GM19099 (cell line): ENCODE measurements around the gene TNFRSF1B.

ENCODE experiments used
- POLR2A ChIP-seq: IDR thresholded peaks from 3 replicates; pipeline ENCODE4 v1.6.1; 2011; ENCODE audit warnings: low read depth; ENCODE audit not compliant: insufficient read length; ENCODE audit errors: extremely low read depth

Gene TNFRSF1B

DNA sequence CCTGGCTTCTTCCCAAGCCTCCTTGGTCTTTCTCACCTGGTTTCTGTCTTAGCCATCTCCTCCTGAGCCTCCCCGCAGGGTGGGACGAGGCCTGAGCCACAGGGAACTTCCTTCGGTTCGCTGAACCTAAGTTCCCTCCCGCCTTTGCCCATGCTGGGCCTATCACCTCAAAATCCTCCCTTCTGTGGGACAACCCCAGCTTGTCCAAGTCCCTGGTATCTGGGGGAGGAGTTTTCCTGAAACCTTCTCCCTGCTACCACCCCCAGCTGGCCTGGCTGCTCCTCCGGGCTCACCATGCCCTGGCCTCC, 35.4 kb downstream of the TNFRSF1B start:
- no peak for TF ChIP-seq POLR2A

DNA sequence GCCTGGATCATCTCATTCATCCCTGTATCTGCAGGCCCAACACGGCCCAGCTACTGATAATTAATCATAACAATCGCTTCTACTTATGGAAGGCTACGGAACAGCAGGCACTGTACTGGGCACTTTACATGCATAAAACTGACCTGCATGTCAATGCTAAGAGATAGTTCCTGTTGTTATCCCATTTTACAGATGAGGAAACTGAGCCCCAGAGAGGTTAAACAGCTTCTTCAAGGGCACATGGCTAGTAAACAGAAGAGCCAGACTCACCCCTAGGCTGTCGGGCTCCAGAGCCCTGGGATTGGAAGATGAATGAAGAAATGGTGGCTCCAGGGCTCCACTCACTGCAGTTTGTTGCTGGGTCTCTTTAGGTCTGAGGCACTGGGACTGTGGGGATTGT, 35.8 kb downstream of the TNFRSF1B start:
- no peak for TF ChIP-seq POLR2A

DNA sequence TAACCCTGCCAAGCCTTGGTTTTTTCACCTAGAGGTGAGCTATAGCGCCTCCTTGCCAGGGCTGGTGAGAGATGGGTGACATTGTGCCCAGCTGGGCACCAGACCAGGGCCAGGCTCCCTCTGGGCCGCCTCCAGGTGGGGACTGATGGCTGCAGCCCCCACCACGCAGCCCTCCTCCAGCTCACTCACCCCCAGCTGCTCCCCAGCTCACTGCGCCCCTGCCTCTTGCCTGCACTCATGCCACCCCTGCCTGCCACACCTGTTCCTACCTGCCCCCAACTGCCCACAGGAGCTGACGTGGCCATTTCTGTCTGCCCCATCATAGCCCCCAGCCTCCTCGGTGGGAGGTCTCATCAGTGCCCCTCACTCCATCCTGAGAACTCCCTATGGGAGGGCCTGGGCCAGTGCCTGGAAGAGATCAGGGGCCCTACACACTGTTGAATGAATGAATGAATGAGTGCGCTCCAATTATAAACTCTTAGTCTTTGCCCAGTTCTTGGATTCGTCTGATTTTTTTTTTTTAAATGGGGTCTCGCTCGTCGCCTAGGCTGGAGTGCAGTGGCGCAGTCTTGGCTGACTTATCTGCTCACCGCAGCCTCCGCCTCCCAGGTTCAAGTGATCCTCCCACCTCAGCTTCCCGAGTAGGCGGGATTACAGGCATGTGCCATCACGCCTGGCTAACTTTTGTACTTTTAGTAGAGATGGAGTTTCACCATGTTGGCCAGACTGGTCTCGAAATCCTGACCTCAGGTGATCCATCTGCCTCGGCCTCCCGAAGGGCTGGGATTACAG, 36.6 kb downstream of the TNFRSF1B start:
- no peak for TF ChIP-seq POLR2A

DNA sequence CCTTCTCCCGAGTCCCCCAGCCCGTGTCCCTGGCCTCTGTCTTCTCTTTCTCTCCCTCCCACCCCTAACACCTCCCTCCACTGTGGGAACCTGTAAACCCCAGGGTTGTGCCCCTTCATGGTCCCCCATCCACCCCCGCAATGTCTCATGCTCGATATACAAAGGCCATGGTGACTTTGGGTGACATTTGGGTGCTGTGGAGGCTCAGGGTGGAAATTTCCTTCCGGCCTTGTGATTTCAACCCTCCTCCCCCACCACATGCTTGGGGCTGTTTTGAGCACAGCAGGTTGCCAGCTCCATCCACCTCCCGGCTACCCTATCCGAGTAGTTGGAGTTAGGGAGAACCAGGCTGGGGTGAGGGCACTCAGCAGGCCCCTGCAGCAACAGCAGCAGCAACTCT, 37.3 kb downstream of the TNFRSF1B start:
- no peak for TF ChIP-seq POLR2A

GRCh38 chr1:12204754-12205658, 38.2 kb downstream of the TNFRSF1B start:
- no peak for TF ChIP-seq POLR2A

DNA sequence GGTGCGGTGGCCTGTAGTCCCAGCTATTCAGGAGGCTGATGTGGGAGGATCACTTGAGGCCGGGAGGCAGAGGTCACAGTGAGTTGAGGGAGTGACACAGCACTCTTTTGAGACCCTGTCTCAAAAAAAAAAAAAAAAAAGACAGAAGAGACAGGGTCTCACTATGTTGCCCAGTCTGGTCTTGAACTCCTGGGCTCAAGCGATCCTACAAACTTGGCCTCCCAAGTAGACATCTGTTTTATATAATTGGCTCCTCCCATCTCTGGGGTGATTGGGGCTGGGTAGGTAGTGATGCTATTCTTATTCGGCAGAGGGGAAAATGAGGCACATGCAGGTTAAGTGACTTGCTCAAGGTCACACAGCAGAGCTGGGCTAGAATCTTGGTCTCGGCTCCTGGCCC, 39.4 kb downstream of the TNFRSF1B start:
- no peak for TF ChIP-seq POLR2A

GRCh38 chr1:12206792-12207424, 40.1 kb downstream of the TNFRSF1B start:
- no peak for TF ChIP-seq POLR2A

- no peak for TF ChIP-seq POLR2A
Measured at GRCh38 chr1:12208271-12208670, 41.5 kb downstream of the TNFRSF1B start.

DNA sequence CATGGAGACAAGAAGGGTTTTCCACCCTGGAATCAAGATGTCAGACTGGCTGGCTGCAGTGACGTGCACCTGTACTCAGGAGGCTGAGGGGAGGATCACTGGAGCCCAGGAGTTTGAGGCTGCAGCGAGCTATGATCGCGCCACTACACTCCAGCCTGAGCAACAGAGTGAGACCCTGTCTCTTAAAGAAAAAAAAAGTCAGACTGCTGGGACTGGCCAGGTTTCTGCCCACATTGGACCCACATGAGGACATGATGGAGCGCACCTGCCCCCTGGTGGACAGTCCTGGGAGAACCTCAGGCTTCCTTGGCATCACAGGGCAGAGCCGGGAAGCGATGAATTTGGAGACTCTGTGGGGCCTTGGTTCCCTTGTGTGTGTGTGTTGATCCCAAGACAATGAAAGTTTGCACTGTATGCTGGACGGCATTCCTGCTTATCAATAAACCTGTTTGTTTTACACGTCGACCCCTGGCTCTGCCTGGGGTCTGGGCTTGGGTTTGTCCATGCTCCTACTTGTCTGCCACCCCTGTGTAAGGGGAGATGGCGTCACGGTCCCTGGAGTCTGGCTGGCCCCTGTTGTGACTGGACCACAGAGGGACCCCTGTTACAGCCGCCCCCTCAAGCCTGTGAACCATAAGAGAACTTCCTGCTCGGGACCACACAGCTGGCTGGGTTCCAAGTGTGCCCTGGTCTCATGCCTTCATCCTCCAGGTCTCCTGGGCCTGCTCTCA, 42.1 kb downstream of the TNFRSF1B start:
- TF ChIP-seq POLR2A: no peak

GRCh38 chr1:12209495-12209832, 42.7 kb downstream of the TNFRSF1B start:
- TF ChIP-seq POLR2A: no peak

DNA sequence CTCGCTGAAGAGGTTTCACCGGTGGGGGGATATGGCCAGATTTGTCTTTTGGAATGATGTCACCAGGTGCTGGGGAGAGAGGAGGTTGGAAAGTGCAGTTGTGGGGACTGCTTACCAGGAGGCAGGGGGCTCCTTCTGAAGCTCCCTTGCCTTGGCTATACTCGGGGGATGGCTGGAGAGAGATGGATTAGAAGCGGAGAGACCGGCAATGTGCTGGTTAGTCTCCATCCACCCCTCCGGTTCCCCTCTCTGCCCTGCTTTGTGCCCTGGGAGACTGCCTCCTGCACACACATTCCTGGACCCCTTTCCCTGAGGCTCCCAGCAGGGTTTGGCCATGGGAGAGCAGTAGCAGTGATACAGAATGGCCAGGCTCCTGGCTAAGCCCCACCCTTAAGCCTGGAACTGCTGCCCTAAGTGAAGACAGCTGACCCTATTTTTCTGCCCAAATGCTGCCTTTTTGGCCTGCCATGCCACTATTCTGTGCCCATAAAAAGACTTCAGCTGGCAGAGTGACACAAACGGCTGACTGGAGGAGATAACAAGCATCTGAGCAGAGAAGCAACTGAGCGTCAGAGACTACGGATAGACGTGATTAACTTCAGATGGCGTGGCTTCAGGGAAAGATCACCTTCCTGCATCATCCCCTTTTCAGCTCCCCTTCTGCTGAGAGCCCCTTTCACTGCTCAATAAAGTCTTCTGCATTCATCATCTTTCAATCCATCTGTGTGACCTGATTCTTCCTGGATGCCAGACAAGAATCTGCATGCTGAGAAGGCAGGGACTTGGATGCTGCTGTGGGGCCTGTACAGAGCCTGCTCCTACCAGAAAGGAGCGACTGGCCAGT, 48.5 kb downstream of the TNFRSF1B start:
- no peak for TF ChIP-seq POLR2A

GRCh38 chr1:12219800-12220199, 53.0 kb downstream of the TNFRSF1B start:
- no peak for TF ChIP-seq POLR2A

GRCh38 chr1:12220890-12221289, 54.1 kb downstream of the TNFRSF1B start:
- TF ChIP-seq POLR2A: no peak

- no peak for TF ChIP-seq POLR2A
Measured at GRCh38 chr1:12228979-12229378, 62.2 kb downstream of the TNFRSF1B start.
